GM18517 (cell line): ENCODE results near the gene CBFA2T3.
"Not testable (repeated sequence)": the region's sequence is repeated elsewhere in the genome, so short reads cannot be mapped to it uniquely, and the experiment has no call there.

Experiments
- ATAC-seq: cut with Tn5 transposase; IDR thresholded peaks from one replicate; pipeline ENCODE4 v1.9.1; 2021; ENCODE audit warnings: mild to moderate bottlenecking, moderate library complexity; ENCODE audit not compliant: unreplicated experiment

The CBFA2T3 gene

DNA sequence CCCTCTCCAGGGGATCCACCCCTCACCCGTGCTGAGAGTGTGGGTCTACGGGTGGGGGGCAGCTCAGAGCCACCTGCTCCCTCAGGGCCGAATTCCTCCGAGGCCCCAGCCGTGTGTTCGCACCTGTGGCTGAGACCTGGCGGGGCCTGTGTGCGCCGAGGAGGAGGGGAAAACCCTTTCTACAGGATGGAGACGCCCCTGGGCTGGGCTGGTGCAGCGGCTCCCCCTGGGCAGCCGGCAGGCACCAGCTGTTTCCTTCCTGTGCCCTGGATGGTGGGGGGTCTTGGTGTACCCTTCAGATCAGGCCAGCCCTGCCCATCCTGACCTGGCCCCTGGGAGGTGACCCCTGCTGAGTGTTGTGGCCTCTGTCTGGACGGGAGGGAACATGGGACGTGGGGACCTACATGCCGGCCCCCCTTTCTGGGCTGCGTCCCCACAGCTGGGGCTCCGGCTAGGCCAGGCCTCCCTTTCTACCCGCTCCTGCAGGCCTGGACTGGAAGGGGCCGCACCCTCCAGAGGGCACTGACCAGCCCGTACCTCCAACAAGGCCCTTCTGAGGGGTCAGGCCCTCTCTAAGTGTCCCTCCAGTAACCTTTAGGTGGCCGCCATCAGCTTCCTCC lies 82.2 kb downstream of the CBFA2T3 start:
- no peak for ATAC-seq

DNA sequence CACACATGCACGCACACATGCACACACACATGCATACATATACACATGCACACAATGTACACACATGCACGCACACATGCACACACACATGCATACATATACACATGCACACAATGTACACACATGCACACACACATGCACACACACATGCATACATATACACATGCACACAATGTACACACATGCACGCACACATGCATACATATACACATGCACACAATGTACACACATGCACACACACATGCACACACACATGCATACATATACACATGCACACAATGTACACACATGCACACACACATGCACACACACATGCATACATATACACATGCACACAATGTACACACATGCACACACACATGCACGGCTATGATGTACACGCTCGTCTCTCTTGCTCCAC lies 82.7 kb downstream of the CBFA2T3 start:
- ATAC-seq: not testable (repeated sequence)

DNA sequence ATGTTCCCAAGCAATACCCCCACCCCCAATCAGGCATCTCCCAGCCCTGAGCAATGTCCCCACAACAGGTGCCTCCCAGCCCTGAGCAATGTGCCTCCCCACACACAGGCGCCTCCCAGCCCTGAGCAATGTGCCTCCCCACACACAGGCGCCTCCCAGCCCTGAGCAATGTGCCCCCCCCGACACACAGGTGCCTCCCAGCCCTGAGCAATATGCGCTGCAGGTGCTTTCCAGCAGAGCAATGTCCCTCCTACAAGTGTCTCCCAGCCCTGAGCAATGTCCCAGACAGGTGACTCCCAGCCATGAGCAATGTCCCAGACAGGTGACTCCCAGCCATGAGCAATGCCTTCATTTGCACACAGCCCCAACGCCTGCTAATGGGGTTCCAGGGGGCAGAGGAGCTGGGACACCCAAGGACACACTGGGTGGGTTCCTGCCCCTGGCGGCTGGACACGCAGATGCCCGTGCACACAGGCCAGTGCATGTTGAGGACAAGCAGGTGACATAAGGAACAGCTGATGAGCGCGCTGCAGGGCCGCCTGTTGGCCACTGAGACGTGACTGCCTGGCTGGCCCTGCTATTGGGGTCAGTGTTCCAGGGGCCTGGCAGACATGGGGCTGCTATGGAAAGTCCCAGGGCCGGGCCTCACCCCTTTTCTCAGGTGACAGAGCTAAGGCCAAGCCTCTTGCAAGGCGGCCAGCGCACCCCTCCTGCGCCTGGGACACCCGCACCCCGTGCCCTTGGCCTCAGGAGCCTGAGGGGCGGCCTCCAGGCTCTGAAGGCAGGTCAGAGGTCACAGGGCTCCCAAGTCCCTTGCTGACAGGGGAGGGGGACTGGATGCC lies 83.7 kb downstream of the CBFA2T3 start:
- ATAC-seq: no peak

DNA sequence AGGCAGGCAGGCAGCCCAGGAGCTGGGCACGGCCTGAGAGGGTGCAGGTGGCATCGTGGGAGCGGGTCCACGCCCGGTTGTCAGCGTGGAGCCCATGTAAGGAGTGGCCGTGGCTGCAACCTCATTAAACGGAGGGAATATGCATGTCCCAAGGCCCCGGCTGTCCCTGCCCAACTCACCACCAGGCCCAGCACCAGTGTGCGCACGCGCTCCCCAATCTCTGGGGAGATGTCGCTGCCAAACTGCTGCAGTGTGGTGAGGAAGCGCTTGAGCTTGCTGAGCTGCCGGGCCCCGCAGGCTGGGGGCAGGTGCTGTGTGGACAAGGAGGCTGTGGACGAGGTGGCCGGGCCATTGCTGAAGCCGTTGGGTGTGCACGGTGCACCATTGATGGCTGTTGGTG lies 84.9 kb downstream of the CBFA2T3 start:
- no peak for ATAC-seq

DNA sequence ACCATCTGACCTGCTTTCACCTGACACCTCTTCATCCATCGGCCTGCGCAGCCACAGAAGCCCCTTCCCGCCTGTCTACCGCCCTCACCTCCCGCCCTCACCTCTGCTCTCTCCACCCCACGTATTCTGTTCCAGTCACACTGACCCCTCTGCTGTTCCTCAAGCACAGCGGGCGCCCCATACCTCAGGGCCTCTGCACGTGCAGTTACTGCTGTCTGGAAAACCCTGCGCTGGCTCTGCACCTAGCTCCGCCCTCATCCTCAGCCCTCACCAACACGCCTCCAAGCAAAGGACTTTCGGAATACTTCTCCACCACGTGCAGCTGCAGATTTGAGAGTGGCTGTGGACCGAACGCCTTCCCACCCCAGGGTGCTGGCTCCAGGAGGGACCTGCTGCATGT lies 85.9 kb downstream of the CBFA2T3 start:
- ATAC-seq: no peak

DNA sequence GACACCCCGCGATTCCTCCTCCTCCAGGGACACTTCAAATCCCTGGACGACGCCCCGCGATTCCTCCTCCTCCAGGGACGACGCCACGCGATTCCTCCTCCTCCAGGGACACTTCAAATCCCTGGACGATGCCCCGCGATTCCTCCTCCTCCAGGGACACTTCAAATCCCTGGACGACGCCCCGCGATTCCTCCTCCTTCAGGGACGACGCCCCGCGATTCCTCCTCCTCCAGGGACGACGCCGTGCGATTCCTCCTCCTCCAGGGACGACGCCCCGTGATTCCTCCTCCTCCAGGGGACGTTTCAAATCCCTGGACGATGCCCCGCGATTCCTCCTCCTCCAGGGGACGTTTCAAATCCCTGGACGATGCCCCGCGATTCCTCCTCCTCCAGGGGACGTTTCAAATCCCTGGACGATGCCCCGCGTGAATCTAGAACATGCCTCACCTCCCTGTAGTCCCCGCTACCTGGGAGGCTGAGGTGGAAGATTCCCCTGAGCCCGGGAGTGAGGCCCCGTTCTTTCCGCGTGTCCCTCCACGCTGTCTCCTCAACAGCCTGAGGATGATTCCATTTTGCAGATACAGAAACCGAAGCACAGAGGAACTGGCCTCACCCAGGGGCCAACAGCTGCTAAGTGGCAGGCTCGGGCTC lies 87.2 kb downstream of the CBFA2T3 start:
- not testable (repeated sequence) for ATAC-seq

DNA sequence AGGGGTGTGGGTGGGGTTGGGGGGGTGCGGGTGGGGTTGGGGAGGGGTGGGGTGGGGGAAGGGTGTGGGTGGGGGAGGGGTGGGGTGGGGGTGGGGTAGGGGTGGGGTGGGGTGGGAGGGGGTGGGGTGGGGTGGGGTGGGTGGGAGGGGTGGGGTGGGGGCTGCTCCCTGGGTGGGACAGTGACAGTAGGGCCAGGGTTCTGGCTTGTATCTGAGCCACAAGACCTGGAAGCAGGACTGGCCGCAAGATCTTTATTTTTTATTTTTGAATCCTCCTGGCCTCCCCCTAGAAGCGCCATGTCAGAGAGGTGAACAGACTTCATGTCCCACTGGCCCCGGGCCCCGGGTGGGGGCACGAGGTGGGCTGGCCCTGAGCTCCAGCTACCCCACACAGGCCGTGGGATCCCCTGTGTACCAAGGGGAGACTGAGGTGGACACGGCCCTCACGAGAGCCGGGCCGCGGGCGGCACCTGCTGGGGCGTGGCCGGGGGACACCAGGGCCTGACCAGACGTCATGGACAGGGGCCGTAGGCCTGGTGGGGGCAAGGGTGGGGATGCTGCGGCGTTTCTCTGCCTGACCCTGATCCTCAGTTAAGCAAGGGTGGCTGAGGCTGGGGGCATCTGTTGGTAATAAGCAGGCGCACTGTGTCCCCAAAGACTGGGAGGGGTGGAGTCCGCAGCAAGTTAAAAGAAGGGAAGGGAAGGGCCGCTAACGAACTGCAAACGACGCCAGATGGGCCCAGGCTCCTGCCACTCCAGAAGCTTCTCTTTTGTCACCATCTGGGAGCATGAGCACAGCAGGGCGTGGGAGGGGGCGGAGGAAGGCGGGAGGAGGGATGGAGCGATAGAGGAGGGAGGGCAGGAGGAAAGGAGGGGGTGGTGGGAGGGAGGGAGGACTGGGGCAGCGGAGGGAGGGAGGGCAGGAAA lies 88.3 kb downstream of the CBFA2T3 start:
- no peak for ATAC-seq

DNA sequence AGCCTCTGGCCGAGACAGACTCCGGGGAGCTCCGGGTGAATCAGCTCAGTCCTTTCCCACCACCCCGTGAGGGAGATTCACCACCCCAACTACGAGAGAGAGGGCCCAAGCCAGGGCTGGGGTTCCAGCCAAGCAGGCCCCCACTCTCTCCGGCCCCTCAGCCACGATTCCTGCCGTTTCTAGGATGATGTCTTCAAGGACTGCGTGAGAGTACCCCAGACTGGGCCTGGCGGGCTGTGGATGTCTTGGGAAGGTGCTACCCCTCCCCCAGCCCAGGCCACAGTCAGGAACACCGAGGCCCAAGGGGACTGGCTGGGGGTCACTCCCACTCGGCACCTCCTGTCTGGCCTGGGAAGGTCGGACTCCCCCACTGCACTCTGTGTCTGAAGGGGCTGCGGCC lies 89.0 kb downstream of the CBFA2T3 start:
- no peak for ATAC-seq

DNA sequence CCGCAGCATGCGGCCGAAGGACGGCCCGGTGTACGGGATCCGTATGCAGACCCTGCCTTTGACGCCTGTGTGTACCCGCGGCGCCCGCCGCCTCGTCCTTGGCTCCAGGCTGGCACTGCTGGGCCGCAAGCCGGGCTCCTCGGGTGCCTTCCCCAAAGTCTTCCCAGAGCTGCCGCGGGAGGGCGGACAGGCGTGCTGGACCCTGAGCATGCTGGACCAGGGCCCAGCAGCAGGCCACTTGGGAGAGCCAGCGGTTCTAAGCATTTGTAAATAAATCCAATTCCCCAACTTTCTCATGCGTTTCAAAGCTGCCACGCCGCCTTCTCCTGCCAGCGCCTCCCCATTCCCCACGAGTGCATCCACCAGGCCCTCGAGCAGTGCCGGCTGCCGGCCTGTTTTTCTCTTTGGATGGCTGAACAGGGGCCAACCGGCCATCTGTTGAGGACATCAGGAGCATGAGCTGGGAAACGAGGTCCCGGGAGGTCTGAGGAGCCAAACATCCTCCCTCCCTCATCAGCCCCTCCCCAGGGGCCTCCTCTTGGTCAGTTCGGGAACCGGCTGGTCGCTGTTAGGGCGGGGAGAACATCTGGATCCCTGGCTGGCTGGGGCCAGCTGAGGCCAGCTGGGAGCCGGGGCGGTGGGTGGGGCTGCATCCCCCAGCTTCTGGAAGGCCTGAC lies 90.0 kb downstream of the CBFA2T3 start:
- no peak for ATAC-seq

DNA sequence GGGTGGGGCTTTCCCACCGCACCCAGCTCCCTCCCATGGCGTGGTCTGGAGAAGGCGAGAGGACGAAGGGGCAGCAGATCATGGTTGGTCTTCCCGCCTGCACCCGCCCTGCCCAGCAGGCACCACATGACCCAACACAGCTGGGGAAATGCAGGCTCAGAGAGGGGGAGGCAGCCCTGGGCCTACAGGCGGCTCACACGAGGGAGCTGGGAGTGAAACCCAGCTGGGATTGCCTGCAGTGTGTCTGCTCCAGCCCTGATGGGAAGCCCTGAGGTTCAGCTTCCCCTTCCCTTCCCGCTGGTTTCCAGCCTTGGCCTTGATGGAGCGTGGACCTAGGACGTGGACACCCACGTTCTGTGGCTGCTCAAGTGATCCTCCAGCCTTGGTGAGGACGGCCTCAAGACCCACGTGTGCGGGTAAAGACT lies 90.6 kb downstream of the CBFA2T3 start:
- ATAC-seq: no peak

DNA sequence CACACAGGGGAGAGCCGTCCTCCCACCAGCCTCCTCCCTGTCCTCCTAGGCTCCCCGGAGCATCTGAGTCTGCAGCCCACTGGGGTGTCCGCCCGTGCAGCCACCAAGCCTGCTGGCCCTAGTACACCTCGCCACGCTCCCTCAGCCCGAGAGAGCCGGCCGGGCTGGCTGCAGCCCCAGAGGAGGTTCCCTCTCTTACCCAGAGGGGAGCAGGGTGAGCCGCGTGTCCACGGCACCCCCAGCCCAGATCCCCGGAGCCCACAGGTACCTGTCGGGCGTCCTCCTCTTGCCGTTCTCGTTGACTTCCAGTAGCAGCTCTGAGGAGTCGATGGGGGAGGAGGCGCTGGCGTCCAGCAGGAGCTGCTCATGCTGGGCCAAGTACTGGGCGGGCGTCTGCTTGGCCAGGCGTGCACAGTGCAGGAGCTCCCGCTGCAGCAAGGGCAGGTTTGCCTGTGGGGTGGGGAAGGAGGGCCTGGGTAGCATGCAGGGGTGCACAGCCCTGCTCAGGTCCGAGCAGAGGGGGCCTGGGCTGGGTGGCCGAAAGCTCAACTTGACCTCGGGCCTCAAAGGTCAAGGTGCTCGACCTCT lies 91.2 kb downstream of the CBFA2T3 start:
- ATAC-seq: no peak

DNA sequence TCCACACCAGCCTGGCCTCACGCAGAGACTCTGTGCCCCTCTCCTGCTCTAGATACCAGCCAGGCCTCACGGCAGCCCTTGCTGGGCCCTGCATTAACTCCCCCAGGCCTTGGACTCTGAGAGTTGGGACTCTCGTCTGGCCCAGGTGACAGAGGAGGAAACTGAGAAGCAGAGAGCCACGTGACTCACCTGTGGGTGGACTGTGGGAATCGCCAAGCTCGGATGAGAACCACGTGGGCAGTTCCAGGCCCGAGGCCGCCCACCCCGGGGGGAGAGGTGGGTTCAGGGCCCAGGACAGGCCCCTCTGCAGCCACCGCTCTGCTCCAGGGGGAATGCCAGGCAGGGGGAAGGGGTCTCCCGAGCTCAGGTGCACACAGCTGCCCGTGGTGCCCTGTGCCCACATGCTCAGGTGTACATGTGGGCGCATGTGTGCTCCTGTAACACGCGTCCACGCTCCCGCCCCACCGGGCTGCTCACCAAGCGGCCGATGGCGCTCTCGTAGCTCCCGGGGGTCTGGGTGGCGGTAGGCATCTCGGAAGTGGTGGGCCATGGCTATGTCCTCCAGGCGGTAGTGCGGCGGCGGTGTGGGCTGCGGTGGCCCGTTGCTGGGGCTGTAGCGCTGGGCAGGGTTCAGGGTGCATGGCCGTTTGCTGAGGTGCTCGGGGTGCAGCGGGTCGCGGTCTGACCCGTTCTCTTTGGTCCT lies 92.3 kb downstream of the CBFA2T3 start:
- ATAC-seq: no peak

DNA sequence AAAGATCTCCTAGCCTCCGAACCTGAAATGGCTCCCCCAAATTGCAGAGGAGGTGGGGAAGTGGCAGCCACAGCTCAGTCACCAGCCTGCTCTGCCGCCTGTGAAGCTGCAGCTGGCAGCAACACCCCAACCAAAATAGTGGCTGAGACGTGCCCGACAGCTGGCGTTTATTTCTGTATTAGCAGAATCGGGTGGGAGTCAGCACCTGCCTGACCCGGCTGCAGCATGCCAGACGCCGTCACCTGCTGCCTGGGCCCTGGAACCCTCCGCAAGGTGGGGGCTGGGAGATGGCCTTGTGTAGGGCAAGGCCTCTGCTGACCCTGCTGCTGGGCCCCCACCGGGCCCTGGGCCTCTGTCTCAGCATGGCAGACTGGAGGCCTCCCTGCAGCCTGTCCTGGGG lies 93.1 kb downstream of the CBFA2T3 start:
- no peak for ATAC-seq

DNA sequence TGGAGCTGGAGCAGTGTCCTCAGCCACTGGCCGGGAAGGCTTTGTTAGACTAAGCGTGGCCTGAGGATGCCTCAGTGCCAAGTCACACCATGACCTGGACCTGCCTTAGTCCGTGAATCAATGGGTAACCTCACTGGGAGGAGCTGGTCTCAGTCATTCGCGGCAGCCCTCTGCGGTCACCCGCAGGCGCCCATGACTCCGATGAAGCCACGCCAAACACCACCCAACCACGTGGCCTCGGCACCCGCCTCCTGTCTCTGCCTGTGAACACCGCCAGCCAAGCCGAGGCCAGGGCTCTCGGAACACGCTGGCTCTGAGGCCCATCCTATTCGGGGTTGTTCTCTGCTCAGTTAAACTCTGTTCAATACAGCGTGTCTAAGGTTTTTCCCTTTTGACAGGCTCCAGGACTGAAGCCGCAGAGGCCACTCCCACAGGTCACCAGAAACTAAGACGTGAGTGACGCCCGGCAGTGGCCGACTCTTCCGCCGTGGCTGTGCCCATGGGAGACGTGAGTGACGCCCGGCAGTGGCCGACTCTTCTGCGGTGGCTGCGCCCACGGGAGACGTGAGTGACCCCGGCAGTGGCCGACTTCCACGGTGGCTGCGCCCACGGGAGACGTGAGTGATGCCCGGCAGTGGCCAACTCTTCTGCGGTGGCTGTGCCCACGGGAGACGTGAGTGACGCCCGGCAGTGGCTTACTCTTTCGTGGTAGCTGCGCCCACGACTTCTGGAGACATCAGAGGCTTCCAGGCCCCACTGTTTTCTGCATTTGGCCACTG lies 93.7 kb downstream of the CBFA2T3 start:
- no peak for ATAC-seq

DNA sequence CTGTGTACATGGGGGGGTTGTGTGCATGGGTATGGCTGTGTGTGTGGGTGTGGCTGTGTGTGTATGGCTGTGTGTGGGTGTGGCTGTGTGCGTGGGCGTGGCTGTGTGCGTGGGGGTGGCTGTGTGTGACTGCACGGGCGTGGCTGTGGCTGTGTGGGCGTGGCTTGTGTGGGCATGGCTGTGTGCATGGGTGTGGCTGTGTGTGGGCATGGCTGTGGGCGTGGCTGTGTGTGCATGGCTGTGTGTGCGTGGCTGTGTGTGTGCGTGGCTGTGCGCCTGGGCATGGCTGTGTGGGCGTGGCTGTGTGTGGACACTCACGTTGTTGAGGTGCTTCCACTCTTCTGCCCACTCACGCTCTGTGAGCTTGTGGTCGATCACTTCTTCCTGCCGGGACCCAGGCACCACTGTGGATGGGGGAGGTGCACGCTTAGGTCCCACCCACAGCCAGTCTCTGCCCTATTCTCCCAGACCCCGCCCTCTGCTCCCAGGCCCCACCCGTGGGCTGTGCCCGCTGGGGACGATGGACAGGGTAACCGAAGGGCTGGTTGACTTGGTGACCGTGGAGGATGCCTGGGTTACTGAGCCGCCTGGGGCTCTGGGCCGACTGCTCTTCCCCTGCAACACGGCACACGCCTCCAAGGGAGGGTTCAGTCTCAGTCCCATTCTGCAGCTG lies 94.5 kb downstream of the CBFA2T3 start:
- ATAC-seq: no peak

DNA sequence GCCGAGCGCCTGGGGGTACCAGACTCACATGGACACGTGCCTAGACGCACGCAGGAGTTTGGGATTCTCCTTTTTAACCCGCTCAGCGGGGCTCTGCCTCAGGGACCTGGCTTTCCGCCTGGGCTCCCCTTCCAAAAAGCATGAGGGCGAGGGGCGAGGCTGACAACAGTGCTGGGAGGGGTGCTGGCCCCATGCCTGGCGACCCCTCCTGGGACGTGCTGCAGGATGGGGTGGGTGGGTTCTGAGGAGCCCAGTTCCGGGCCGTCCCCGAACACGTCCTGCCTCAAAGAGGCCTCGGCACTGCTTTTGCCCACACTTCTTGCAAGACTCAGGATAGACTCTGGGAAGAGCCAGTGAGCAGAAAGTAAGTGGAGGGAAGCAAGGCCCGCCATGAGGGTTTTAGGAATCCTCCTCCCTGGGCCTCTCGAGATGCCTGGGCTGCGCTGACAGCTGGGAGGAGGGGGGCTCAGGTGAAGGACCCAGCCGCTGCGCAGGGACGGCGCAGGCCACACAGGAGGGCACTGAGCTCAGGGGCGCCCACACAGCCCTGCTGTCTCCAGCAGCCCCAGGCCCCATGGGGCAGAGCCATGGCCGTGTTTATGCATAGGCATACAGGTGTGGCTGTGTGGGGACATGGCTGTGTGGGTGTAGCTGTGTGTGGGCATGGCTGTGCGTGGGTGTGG lies 95.2 kb downstream of the CBFA2T3 start:
- ATAC-seq: no peak

DNA sequence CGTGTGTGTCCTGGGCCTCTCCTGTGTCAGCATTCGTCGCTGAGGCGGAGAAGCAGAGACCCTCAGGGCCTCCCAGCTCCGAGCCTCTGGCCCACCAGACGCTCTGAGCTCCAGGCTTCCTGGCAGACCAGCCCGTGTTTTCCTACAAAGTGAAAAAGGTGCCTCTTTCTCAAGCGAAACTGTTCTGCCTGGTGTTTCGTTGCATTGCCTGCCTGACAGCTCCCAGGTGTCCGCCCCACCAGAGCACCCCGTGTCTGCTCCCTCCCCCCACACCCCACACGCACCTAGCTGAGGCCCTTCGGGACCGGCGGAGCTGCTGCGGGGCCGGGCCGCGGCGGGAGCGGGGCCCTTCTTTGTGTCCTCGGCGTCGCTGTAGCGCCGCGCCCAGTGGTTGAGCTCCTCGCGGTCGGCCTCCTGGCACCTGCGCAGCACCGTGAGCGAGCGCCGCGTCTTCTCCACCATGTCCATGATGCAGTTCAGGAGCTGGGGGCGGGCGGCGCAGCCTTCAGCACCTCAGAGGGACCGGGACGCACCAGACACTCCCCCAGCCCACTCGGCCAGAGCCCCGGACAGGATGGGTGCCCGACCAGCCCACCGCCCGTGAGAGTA lies 95.9 kb downstream of the CBFA2T3 start:
- no peak for ATAC-seq
